22Rv1 (cell line): ENCODE results near the gene SLCO2B1.

Experiments
- CTCF ChIP-seq: fragments of 450-650 bp; IDR thresholded peaks from 2 replicates; pipeline ENCODE4 v1.5.1; 2017; ENCODE audit warnings: mild to moderate bottlenecking
- ZFX ChIP-seq: fragments of 450-650 bp; IDR thresholded peaks from 2 replicates; pipeline ENCODE4 v1.6.1; 2017; ENCODE audit warnings: antibody characterized with exemption, borderline replicate concordance

GRCh38 chr11:75133976-75134375 lies 16.9 kb upstream of the SLCO2B1 start:
- no peak for TF ChIP-seq CTCF
- no peak for TF ChIP-seq ZFX
